Activated CD4-positive, CD25-positive, alpha-beta regulatory T cell treated with anti-CD3 and anti-CD28 coated beads, Interleukin-2, amount 50 U/mL, for 72 hours (primary cell): ENCODE results near the gene MICALL2.

ENCODE experiments used
- DNase-seq: peaks from one replicate; pipeline ENCODE4 v3.0.0; 2021

Gene MICALL2

DNA sequence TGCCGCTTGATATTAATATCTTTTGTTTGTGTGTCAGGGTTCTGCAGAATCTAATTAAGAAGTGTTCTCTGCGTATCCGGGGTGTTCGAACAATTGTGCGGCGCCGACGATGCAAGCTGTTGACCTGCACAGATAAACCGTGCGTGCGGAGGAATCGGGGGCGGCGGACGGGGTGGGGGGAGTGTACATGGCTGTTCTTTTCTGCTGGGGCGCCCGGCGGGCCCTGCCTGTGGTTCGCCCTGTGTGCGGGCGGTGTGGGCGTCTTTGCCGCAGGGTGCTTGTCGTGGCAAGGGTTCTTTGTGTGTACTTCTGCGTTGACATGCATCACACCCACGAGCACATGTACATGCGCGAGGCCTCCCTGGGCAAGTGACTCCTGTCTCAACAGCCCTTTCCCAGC lies 47.9 kb downstream of the MICALL2 start:
- no peak for DNase-seq

DNA sequence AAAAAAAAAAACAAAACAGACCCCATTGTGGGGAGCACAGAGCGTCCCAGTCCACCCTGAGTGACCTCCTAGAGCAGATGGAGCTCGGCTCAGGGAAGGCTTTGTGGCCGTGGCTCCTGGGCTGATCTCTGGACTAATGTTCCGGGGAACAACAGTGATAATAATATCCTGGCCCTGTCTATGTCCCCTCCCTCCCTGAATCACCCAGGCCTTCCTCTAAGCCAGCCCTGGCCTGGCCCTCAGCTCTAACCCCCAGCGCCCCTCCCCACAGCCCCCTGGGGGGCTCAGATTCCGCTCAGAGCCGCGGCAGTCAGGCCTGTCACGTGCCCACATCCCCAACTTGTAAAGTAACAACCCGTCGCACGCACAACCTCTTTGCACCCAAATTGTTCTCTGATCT lies 48.3 kb downstream of the MICALL2 start:
- DNase-seq = no peak

DNA sequence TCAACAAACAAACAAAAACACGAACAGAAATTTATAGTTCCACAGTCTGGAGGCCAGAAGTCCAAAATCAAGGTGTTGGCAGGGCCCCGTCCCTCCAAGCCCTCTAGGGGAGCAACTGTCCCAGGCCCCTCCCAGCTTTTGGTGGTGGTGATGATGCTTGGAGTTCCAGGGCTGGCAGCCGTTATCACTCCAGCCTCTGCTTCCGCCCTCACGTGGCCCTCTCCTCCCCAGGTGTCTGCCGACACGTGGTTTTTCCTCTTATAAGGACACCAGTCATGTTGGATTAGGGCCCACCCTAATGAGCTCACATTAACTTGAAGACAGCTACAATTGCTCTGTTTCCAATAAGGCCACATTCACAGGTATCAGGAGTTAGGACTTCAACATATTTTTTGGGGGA lies 49.7 kb downstream of the MICALL2 start:
- no peak for DNase-seq

DNA sequence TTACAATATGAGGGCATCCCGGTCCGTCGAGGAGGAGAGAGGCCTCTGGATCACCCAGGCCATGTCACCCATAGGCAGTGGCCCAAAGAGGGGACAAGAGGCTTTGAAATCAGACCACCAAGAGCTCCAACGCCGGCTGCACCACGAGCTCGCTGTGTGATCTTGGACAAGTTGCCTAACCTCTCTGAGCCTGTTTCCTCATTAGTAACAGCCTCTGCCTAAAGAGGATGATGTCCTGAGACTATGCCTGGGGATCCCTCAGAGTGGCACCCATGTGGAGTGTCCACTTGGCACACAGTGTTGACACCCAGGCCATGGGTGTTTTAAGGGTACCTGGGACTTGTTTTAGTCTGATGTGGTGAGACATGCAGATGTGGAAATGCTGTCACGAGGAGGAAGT lies 50.8 kb downstream of the MICALL2 start:
- no peak for DNase-seq

DNA sequence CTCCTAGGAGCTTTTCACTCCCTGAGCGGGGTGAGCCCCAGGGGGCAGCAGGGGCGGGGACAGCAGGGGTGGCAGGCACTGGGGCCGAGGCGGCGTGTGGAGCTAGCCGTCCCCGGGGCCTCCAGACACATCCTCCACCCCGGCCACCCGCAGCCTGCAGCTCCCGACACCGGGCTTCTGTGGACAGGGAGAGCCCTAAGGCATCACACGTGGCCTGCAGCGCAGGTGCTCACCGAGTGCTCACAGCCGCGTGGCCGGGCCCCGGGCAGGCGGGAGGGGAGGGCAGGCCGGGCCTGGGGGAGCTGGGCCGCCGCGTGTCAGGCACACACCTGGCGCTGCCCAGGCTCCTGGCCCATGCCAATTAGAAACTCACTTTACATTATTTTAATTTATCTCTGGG lies 51.4 kb downstream of the MICALL2 start:
- no peak for DNase-seq

DNA sequence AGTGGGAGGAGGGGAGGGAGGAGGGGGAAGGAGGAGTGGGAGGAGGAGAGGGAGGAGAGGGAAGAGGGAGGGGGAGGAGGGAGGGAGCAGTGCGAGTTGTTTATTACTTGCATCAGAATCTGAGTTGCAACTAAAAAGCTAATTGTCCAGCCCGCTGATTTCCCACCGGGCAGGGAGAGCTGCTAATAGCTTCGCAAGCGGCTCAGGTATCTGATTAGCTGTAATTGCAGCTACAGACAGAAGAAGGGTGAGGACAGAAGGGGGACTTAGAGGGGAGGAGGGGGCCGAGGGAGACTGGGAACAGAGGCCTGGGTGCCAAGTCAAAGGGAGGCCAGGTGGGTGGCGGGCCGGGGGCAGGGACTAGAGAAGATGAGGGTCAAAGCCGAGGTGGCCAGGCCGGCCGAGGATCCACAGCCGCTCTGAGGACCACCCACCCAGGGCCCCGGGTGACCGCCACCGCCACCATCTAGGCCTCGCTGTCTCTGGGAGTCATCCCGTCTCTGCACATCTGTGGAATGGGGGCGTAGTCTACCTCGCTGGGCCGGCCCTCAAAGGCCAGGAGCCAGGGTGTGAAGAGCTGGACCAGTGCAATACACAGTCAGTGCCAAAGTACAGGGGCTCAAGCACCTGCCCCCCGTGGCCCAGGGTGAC lies 54.2 kb downstream of the MICALL2 start:
- no peak for DNase-seq

DNA sequence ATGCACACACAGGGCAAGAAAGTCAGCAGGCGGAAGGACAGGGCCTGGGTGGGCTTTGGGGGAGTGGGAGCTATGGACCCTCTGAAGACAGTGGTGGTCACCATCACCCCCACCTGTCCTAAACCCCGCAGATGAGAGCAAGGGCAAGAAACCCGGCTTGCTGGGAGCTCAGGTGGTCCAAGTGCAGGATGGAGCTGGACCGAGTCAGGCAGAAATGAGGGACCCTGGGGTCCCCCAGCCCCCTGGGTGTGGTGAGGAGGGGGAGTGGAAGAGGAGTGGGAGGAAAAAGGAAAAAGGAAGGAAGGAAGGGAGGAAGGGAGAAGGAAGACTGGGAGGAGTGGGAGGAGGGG lies 54.8 kb downstream of the MICALL2 start:
- no peak for DNase-seq

DNA sequence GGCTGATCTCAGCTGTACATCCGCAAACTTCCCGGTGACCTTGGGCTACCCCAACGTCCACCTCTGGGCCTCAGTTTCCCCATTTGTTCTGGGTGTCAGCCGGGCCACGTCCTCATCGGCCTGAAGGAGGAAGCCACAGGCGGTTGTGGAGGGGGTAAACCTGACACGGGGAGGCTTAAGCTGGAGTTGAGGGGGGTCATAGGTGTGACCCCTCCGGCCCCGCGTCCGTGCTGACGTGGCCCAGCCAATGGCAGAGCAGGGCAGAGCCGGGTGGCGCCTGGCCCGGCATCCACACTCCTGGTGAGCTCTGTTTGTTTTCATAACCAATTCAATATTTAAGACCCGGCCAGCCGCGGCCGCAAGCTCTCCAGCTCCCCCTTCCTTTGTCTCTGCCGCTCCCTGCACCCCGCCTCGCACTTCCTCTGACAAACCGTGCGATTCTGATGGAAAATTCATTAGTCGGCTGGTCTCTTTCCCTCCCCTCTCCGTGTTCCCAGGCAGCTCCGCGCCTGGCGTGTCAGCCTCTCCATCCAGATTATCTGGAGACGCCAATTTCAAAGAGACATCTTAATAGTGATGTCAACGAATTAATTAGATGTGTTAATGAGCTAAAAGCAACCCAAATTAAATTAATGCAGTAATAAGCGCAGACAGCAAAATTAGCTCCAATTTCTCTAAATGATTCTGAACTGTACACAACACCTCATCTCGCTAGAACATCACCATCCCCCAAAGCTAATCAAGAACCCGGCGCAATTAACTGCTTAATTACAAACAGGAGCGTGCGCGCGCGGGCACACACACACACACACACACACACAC lies 55.4 kb downstream of the MICALL2 start:
- no peak for DNase-seq

DNA sequence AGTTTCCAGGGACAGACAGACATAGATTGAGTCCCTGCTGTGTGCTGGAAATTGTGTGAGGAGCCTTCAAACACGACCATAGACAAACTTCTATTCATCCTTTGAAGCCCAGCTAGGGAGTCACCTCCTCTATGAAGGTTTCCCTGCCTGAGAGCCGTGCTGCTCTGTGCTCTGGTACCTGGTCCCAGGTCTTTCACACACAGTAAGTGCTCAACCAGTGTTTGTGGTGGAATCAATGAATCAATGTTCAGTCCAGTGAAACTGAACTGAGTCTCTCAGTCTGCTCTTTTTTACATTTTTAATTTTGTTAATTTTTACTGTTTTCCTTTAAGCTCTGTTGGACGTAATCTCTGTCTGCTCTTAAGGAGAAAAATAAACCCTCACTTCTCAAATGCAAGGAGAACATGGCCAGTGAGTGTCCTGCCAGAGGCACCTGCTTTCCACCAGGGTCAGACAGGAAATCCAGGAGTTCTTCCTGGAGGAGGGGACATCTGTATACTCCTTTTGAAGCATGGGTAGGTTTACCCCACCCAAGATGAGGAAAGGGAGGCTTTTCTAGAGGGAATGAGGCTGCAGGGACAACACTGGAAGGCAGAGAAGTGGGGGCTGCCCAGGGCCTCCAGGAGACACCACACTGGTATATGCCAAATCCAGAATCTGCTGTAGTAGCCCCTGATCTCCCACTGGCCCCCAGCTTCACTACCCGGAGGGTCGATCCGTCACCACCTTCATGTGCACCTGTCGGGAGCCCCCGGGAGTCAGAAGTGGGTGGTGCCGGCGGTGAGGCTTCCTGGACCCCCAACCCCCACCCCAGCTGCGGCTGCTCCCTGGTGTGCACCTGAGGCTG lies 56.3 kb downstream of the MICALL2 start:
- DNase-seq = no peak

DNA sequence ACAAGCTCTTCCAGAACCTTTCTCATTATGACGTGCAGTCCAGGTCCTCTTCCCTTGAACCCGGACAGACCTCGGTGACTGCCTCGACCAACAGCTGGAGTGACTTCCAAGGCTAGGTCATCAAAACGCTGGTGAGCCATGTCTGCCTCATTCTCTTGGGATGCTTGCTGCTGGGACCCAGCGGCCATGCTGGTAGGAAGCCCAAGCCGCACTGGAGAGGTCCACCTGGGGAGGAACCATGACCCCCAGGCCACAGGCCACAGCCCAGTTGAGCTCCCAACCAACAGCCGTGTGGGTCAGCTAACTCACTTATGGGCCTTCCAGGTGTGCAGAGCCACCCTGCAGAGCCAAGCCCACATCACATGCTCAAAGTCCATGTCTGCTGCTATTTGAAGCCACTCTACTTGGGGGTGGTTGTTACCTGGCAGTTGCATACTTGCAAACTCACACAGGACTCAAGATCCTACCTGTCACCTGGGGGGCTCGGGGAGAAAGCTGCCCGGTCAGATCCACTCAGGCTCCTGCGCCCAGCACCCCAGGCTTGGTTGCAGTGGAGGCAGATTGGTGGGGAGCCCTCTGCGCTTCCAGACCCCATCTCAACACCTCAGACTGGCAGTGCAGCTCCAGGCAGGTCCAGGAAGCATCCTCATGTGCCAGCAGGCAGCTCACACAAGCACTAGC lies 57.0 kb downstream of the MICALL2 start:
- DNase-seq = no peak

DNA sequence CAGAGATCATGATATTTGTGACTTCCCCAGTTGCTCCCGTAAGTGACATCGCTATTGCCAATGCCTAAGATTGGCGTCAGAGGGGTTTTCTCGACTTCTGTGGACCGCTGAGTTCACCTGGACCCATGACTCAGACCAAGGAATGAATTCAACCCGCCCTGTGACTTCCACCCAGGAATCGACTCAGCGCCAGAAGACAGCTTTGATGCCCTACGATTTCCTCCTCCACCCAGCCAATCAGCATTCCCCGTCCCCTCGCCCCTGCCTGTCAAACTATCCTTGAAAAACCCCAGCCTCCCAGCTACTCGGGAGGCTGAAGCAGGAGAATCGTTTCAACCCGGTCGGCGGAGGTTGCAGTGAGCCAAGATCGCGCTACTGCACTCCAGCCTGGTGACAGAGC lies 58.3 kb downstream of the MICALL2 start:
- DNase-seq = no peak

DNA sequence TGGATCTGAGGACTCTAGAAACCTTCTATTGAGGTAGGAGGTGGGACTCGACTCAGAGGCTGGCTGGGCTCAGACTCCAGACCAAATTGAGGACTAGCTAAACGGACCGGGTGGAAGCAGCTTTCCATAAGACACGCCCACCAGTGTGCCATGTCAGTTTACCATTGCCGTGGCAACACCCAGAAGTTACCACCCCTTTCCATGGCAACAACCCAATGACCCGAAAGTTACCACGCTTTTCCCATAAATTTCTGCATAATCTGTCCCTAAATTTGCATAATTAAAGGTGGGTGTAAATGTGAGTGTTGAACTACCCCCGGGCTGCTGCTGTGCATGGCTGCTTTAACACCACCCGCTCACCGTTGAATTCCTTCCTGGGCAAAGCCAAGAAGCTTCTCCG lies 58.9 kb downstream of the MICALL2 start:
- no peak for DNase-seq

DNA sequence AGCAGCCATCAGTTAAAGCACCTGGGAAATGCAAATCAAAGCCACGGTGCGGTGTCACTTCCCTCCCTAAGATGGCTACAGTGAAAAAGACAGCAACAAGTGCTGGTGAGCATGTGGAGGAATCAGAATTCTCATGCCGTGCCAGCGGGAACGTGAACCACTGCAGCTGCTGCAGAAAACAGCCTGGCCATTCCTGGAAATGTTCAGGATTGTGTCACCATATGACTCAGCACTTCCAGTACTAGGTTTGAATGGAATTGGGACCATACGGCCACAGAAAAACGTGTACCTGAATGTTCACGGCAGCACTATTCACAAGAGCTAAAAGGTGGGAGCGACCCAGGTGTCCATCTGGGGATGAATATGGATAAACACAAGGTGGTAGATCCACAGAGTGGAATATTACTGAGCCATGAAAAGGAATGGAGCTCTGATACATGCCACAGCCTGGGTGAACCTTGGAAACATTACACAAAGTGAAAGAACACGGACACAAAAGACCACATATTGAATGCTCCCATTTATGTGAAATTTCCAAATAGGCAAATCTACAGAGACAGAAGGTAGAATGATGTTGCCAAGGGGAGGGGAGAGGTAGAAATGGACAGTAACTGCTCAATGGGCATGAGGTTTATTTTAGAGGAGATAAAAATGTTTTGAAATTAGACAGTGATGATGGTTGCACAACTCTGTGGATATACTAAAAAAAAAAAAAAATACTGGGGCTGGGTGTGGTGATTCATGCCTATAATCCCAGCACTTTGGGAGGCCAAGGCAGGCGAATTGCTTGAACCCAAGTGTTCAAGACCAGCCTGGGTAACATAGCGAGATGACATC lies 61.6 kb downstream of the MICALL2 start:
- no peak for DNase-seq

DNA sequence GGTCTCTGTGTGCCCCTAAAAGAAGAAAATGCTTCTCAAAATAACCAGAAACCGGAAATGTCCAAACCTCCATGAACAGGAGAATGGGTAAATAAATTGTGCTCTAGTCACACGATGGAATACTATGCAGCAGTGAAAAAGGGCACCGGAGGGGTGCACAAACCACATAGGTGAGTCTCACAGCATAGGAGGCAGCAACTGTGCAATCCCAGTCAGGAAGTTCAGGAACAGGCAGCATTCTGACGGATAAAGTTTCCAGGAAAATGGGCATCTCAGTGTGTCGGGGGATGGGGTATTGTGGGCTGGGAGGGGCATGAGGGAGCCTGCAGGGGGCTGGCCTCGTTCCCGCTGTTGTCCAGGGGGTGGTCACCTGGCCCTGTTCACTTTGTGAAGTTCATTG lies 63.1 kb downstream of the MICALL2 start:
- no peak for DNase-seq

DNA sequence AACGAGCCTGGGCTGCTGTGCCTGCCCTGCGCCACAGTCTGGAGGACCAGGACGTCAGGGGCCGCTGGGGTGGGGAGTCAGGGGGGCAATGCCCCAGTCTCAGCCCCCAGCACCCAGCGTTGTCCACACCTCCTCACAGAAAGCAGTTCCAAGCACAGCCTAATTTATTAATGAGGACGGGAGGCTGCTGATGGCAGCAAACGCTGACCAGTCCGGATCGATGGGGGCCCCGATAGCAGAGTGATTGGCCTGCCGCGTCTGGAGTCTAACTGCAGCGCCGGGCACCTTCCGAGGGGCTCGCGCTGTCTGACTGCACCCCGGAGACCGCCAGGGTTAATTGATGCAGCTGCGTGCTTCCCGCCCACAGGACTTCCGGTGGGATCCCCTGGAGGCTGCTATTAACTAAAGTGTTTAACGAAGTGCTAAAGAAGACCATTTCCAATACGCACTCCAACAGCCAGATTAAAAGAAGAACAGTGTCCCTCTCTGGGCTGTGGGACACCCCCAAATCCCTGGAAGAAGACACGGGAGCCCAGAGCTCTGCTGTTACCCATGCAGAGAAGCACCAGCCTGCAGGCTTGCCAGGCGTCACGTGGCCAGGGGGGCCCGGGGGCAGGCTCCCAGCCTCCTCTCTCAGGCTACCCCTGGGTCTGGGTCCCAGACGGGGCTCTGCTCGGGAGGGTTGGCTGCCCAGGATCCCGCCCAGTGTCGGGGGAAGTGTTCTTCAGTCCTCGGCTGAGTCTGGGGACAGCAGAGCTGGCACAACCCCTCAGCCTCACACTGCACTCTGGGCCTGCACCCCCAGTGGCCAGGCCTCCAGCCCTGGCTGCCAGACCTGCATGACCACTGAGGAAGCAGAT lies 63.8 kb downstream of the MICALL2 start:
- no peak for DNase-seq

DNA sequence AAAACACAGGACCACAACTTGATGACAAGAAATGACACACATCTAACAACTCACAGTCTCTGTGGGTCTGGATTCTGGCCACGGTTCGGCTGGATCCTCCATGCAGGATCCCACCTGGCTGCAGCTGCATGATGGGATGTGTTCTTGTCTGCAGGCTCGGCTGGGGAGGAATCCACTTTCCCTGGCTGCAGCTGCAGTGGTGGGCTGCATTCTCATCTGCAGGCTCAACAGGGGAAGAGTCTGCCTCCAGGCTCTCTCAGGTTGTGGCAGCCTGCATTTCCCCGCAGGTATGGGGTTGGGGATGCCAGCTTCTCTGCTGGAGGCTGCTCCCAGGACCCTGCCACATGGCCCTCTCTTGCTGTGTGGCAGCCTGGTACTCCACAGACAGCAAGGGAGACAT lies 64.9 kb downstream of the MICALL2 start:
- no peak for DNase-seq

DNA sequence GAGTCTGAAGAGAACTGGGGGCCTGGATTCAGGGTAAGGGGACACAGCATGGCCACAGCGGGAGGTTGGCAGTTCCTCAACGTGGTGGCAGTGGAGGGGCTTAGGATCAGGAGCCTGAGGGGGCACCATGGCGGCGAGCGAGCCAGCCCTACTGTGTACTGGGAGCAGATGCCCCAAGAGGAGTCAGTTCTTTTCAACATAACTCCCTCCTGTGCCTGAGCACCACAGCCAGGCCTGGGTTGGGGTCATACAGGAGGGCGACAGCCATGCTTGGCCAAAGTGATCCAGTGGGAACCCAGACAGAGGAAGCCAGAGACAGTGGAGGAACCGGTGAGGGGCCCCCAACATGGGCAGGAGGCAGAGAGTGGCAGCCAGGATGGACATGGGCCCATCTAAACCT lies 65.8 kb downstream of the MICALL2 start:
- no peak for DNase-seq

DNA sequence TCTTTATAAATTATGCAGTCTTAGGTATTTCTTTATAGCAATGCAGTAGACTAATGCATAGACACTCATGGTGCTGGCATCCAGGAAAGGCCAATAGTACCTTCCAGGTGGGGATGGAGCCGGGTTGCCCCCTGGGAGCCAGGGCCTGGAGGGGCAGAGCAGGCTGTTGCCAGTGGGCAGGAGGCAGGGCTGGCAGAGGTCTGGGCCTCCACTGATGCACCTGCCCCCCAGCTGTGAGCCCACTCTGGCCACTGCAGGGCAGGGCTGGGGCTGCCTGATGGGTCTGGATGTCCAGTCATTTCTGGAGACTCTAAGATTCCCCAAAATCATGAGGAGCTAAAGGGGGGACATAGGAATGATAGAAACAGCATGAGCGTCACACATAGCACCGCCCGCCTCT lies 66.7 kb downstream of the MICALL2 start:
- no peak for DNase-seq

DNA sequence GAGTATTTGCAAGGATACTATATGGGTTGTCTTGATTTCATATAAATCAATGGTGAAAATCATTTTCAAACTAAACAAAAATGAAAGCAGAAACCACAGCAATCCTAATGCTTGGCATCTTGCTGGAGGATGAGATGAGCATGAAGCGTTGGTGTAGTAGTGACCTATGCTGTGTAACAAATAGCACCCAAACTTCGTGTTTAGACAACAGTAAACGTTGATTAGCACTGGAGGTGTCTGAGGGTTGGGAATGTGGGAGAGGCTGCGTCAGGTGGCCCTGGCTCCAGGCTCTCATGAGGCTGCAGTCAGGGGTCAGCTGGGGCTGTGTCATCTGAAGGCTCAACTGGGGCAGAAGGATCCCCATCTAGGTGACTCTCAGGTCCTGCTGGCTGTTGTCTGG lies 67.8 kb downstream of the MICALL2 start:
- DNase-seq = no peak

DNA sequence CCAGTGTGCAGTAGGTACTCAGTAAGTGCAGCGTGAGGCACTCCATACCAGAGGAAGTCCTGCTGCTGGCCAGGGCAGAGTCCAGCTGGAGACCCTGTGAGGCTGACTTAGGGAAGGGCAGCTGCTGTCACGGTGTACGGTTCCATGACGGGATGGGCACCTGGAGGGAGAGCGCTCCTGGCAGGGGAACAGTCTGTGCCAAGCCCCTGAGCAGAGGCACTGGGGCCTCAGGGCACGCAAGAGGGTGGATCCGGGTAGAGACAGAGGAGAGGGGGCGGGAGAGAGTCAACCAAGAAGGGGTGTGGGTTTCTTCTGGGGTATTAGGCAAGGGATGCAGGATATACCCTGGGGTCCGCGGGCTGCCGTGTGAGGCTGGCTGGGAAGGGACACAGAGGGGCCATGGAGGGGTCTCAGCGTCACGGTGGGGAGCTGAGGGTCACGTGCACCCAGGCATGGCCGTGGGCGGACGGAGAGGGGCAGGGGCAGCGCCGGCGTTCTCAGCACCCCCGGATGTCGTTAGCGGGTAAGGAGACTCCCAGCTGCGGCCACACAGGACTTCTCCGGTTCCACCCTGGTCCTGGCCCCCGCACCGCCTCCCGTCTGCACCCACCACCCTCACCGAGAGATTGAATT lies 70.5 kb downstream of the MICALL2 start:
- DNase-seq = no peak
